ENCODE measurements around the gene RBM33. TPM values are rescaled to one million over a fixed set of nuclear protein-coding genes. Genes with fewer than 3 reads are reported as not detected.

Gene RBM33
- total and polyA plus RNA-seq, 8 donors, result 14.6 to 40.1 (median 32.7) TPM

GRCh38 chr7:155706376-155706775 lies 61.9 kb downstream of the RBM33 start:
- Histone ChIP-seq H3K4me3 (no peak overlapping the region), H3K9me3 (no peaks in the 10 kb centered on the region), H3K27ac (no peak overlapping the region), H3K27me3 (no peaks in the 10 kb centered on the region), H3K4me1 (peaks cover 3 to 10% (median 4%) of the 10 kb centered on the region in 3 donors), H3K36me3 (peaks cover 0 to 43% (median under 1%) of the 10 kb centered on the region in 3 donors)
- WGBS, 2 donors, result 95 to 97% methylated on average over 10 of the region's 10 CpGs
- FAIRE-seq (no peak), ATAC-seq (no peak), DNase-seq (no peak)
- intact Hi-C loops (cut with DNase I), result no loop called here
- TF ChIP-seq CTCF (IDR thresholded peaks at IDR 0.05), result no peak

- H3K27me3 ChIP-seq, result no peaks in the 10 kb centered on the region
- H3K9me3 ChIP-seq, result no peaks in the 10 kb centered on the region
- H3K27ac ChIP-seq, result no peak overlapping the region
- intact Hi-C loops (cut with DNase I), result no loop called here
- no peak for FAIRE-seq
- peaks cover 0 to 44% (median 9%) of the 10 kb centered on the region in 3 donors for H3K36me3 ChIP-seq
- H3K4me3 ChIP-seq, result no peak overlapping the region
- no peak for DNase-seq
- ATAC-seq, result no peak
- TF ChIP-seq CTCF (IDR thresholded peaks at IDR 0.05), result no peak
- H3K4me1 ChIP-seq, result peaks cover 3 to 25% (median 10%) of the 10 kb centered on the region in 3 donors
Observed at GRCh38 chr7:155709453-155709852, 65.0 kb downstream of the RBM33 start.

- peaks cover 8 to 30% (median 12%) of the 10 kb centered on the region in 3 donors for H3K4me1 ChIP-seq
- FAIRE-seq (no peak), DNase-seq (no peak), ATAC-seq (no peak)
- intact Hi-C loops (cut with DNase I), result no loop called here
- TF ChIP-seq CTCF (IDR thresholded peaks at IDR 0.05), result no peak
- H3K36me3 ChIP-seq, result peaks cover 0 to 38% (median 9%) of the 10 kb centered on the region in 3 donors
- WGBS, 2 donors, result 58 to 62% methylated on average over 6 of the region's 6 CpGs
- H3K4me3 ChIP-seq, result no peak overlapping the region
- H3K27me3 ChIP-seq, result no peaks in the 10 kb centered on the region
- H3K9me3 ChIP-seq, result no peaks in the 10 kb centered on the region
- H3K27ac ChIP-seq, result peak overlapping the region in 1 of 4 donors; percentile 2
Observed at GRCh38 chr7:155710031-155710430, 65.6 kb downstream of the RBM33 start.

- no peak for DNase-seq
- Histone ChIP-seq H3K36me3 (peaks cover 0 to 36% (median 9%) of the 10 kb centered on the region in 3 donors), H3K4me3 (no peak overlapping the region), H3K9me3 (no peaks in the 10 kb centered on the region), H3K27ac (peak overlapping the region in 1 of 4 donors; percentile 2), H3K4me1 (peaks cover 13 to 34% (median 17%) of the 10 kb centered on the region in 3 donors), H3K27me3 (no peaks in the 10 kb centered on the region)
- no peak for TF ChIP-seq CTCF (IDR thresholded peaks at IDR 0.05)
- WGBS, 2 donors, result 52 to 61% methylated on average over 1 of the region's 1 CpG
- FAIRE-seq, result no peak
- ATAC-seq, result no peak
- intact Hi-C loops (cut with DNase I), result no loop called here
Observed at GRCh38 chr7:155710530-155710929, 66.1 kb downstream of the RBM33 start.

- 96 to 97% methylated on average over 16 of the region's 16 CpGs for WGBS, 2 donors
- H3K27me3 ChIP-seq, result no peaks in the 10 kb centered on the region
Observed at GRCh38 chr7:155711081-155711480, 66.6 kb downstream of the RBM33 start.

More at GRCh38 chr7:155711081-155711480, 66.6 kb downstream of the RBM33 start:
- no peak for FAIRE-seq
- no peaks in the 10 kb centered on the region for H3K9me3 ChIP-seq
- no peak for TF ChIP-seq CTCF (IDR thresholded peaks at IDR 0.05)
- intact Hi-C loops (cut with DNase I), result no loop called here
- H3K4me1 ChIP-seq, result peaks cover 18 to 39% (median 23%) of the 10 kb centered on the region in 3 donors
- no peak overlapping the region for H3K4me3 ChIP-seq
- DNase-seq, result no peak
- no peak overlapping the region for H3K27ac ChIP-seq
- H3K36me3 ChIP-seq, result peaks cover 0 to 36% (median 9%) of the 10 kb centered on the region in 3 donors
- no peak for ATAC-seq

Data from pancreas (tissue), 10 donors.